ENCODE data around the gene BCL11A.
A peak's percentile ranks its signal among the peaks of the same experiment; 100 is the strongest.

BCL11A gene

DNA sequence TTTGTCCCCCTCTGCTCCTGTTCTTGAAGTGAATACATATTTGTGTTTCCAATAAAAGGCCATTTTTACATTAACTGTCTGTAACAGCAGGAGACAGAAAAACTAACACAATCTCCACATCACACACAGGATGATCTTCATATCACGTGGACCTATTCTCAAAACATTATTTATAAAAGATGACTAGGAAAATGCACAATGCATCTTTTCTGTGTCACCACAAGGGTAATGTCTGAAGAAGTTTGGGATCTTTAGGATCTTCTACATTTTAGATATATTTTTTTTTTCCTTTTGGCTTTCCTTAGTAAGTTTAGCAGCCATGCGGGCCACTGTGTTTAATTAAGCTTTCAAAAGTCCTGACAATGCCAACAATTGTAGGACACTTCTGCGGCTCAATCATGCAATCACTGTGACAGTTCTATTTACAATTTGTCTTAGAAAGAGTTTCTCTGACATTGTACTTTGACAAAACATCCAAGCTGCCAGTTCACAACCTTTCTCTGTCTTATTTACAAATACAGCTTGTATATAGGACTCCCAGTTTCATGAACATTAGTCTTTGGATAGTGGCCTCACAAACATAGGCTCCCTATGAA is 12.3 kb downstream of the BCL11A start:
- no peak for DNase-seq

DNA sequence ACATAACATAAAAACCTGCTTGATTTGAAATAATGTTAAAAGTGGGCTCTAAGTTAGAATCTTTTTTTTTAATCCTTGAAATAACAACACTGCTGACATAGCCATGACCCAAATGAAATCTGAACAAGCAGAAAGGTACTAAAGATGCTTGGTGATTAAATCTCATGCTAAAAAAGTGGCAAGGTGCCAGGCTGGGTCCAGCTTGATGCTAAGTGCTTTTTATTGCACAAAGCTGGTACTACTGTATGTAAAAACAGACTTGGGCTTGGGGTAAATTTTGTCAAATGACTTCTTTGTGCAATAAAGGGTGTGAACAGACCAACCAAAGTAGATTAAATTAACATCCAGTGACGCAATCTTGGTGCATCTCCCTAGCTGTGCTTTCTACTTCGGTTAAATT is 13.4 kb downstream of the BCL11A start:
- DNase-seq: no peak

DNA sequence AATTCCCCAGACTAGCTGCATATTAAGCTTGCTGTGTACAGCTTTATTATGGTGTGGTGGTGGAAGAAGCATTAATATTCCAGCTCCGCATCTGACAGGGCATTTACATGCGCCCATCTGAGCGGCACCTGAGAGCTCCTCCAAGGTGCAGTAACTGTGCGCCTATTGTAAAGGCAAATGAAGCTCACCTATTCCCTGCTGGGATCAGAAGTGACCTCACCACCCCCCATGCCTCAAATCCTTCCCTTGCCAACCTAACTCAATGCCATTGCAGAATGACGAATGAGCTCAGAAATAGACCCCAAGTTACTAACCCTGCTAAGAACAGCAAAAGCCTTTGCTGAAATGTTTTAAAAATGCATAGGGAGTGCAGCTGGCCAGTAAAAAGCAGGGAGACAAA is 14.3 kb downstream of the BCL11A start:
- no peak for DNase-seq

DNA sequence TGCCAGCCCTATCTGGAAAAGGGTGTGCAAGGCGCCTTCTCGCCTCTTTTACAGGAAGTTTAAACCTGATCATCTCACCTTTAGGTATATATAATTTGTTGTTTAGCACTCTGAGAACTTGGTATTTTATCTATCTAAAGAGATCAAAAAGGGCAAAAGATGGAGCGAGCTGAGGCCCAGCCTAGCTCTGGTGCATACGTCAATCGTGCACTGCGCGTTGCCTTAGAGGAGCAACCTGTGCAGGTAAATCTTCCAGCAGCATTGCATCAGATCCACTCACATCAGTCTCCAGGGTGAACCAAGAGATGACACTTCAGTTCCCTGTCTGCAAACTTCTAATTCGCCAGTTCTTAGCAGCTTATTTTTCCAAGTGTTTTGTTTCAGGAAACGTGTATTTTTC is 15.4 kb downstream of the BCL11A start:
- DNase-seq: no peak

DNA sequence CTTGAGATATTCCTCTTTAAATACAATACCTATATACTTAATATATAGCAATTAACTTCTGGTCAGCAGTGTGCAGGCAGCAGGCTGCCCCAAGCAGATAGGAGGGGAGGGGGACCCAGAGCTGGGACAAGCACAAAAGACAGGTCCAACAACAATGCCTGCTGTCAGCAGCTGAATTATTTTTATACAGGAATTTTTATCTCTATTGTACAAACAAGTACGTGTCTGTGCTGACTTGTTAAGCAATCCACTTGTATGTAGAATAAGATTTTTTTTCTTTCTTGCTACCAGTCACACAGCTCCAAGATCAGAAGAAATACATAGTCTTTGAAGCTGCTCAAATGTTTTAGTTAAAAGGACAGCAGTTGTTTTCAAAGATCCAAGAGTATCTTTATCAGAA is 16.7 kb downstream of the BCL11A start:
- DNase-seq: no peak

DNA sequence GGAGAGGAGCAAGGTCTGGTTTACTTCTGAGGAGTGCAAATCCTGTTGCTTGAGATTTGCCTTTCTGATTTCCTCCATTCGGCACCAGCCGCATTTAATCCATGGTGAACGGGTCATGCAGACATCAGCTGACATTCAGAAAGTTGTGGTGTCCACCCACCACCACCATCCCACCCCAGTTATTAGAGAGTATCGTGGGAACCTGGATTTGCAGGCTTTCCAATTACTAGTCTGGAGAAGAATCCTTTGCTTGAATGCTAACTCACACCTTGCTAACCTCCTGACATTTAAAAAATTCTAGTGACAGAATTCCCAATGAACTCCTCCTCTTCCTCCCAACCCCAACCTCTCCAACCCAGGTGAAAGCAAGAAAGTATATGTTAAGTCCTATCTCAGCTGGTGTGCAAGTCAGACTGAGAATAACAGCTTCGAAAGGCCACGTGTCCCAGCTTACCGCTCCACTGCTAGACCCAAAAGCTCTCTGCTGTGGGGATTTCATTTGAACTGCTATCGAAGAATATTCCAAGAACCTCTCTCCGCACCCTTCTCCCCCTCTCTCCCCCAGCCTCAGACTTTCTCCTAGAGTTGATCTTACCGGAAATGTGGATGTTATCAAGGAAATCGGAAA is 17.7 kb downstream of the BCL11A start:
- DNase-seq: no peak

DNA sequence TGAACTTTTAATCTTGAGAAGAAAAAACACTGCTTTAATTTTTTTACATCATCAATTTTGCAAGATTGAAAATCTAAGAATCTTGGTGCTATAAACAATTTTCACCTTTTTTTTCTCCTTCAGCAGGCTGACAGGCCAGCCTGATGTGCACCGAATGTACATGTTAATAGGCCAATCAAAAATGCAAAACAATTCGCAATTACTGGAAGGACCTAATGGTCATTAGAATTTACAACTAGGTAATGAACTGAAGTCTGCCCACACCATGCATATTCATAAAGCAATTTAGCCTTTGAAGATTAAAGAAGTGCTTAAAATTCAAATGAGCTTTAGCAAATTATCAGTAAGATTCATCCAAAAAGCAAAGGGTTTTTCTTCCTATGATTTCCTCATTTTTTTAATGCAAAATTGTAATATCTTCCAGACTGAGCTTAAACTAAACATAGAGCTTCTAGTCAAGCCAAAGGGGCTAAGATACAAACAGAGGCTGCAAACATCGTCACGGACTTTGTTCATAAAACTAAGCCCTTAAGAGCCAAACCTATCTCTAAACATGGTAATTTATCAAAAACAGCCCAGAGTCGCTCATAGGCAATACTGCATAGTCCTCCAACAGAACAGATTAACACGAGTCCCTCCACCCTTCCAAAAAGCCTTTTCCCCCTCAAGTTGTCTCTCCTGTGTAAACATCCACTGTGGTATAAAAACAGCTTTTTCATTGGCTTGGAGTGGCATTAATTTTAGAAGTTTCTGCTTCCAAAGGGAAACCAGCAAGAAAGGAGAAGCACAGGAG is 18.4 kb downstream of the BCL11A start:
- no peak for DNase-seq

DNA sequence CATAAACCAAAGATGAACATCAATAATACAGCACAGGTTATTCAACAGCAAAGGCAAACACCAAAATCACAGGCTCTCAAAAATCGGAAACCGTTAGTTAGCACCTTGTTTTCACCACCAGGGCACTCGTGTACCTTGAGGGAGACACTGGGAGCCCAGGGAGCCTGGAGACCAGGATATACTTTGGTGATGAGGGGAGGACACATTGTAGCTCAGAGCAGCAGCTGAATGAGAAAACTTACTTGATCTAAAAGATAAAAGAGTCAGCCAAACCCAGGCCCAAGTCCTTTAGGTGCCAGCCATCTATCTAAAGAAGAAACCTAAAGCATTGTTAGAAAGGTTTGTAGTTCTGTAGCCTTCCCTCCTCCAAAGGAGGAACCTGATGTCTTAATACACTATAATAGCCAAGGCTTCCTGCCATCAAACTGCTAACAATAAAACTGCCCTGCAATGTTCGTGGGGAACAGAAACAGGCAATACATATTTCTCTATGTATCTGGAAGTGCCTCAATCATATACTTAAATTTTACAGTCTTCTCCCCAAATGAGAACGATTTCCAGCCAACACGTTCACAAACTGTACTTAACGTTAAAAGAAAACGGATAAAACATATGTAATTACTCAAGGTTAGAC is 19.3 kb downstream of the BCL11A start:
- no peak for DNase-seq

DNA sequence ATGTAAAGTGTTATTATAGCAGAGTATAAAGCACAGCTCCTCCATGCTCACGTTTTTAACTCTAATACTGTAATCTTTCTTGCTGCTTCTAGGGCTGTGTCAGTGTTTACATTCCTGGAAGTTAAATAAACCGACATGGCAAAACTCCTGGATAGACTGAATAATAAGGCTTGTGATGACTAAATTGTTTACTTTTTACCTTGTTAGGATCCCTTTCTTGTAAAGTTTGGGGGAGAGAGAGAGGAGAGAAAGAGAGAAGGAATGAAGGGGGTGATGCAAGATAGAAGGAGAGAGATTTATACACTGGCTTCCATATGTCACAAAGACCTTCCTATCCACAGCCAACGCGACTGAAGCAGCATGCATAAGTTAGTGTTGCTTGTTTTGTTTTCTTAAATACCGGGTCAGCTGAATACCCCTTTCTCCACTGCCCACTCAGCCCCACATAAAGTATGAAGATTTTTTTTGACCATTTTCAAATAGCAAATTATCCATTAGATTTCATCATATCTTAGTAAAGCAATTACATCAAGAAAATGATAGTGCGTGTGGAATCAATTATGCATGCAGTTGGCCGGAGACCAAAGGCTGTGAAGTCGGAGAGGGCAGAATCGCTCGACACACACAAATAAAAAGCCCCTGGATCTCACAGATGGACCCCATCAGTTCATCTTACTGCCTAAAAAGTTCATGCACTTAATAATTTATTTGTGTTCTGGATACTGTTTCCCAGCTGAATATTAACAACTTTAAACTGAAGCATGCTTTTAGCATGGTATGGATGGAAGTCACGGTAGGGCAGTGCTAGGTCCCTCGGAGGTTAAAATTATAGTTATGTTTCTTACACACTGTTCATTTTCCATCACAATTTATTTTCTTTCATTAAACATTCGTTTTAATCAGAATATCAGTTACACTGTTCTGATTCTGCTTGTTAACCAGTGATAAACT is 20.1 kb downstream of the BCL11A start:
- DNase-seq: no peak

DNA sequence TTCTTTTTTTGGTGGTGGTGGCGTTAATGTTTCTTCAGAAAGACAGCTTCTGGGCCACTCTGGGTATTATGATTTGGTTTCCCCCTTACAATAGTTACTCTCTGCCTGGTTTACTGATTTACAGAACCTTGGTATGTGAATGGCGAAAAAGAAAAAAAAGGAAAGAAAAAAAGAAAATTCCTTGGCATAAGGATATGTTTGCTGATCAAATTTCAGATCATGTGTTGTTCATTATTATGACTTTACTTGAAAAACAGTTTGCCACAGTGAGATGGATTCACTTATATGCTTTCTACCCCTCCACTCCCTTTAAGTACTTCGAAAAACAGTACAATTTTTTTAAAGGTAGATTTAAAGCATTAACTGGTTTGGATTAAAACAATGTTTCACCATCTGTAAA is 21.0 kb downstream of the BCL11A start:
- no peak for DNase-seq

DNA sequence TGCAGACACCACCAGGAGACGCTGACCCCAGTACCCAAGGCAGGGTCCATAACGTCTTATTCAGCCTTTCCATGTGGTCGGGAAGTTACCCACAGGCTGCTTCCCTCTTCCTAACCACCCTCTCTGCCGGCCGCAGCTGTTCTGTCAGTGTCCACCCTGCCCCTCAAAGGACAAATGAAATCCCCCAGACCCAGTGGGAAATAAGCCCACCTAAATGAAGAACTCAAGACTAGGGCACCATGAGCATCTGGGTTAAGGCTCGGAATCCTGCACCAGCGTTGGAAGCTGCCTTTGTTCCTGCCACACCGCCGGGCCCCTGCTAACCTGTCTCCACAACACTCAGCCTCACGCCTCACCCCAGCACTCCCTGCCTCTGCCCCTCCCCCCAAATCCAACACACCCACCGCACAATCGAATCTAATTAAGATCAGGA is 21.7 kb downstream of the BCL11A start:
- no peak for DNase-seq

DNA sequence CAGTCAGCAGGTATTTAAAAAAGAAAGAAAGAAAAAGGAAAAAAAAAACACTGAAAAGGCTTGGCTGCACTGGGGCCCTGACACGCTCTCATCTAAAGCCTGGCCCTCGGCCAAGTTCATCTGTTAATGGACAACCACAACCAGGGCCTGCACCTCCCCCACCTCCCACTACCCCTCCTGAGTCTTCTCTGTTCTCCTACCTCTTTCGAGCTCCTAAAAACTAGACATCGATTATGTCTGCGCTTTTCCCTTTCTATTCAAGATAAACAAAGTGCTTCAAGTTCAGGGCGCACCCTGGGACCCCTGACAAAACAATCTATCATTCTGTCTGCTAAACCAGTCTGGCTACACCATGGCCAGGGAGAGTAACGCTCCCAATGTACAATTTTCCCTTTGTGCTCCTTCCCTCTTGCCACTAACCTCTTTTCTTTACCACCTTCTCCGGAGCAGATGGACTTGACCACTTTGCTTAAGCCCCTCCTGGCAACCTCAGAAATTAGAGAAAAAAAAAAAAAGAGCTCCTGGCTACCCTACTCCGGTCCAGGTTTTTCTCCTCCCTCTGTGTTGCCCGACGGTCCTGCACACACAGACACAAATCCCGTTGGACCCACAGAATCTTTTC is 22.7 kb downstream of the BCL11A start:
- DNase-seq: peak; percentile 68

DNA sequence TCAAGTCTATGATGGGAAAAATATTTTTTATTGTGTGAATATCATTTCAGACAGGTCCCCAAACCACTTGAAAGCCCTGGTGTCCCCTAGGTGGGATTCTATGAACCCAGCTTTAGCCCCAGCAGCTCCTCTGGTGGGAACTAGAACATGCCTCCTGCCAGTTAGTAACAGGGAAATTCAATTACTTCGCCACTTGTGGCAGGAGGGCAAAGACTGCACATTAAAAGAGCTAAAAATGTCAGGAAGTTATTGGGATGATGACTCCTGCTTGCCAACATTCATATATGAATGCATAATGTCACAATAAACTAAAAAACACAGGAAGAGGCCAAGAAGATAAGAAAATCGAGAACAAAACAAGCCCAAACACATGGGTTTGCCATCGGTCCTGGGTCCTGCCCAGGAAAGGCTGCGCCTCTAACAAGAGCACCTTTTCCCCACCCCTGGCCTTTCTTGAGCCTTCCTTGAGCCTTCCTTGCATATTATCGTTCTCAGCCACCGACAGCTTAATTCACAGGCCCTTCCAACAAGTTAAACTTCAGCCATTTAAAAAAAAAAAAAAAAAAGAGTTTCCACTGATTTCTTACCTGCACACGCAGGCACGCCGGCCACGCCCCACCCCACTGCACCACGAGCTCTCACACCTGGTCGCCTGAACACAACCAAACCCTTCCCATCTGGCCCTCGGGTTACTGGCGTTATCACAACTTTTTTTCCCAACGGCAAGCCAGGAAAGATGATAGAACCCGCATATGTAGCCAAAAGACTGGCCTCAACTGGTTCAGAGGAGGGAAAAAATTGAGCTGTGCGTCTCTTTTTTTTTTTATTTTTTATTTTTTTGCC is 23.4 kb downstream of the BCL11A start:
- DNase-seq: no peak

DNA sequence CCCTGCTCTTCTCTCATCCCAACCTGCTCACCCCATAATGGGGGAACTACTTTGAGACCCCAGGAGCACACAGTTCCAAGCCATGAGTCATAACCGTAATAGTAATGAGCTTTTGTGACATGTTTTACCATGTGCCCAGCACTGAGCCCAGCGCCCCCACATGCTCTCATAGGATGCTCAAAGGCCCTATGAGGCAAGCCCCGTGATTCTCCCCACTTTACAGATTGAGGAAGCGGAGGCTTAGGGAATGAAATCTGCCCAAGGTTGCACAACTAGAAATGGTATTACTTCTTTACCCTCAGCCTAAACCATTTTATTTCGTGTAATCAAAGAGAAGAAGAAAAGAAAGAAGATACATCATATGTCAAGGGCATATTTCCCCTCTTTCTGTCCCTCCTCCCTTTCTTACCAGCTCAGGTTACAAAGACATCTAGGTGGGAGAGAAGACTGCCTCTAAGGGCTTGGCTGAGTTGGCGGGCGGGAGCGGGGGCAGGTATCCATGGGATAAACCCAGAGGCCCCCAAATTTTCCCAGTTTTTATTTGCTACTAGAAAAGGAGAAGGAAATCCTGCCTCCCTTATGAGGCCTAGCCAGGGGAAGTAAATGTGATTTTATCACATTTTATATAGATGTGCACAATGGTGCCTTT is 24.2 kb downstream of the BCL11A start:
- DNase-seq: no peak

DNA sequence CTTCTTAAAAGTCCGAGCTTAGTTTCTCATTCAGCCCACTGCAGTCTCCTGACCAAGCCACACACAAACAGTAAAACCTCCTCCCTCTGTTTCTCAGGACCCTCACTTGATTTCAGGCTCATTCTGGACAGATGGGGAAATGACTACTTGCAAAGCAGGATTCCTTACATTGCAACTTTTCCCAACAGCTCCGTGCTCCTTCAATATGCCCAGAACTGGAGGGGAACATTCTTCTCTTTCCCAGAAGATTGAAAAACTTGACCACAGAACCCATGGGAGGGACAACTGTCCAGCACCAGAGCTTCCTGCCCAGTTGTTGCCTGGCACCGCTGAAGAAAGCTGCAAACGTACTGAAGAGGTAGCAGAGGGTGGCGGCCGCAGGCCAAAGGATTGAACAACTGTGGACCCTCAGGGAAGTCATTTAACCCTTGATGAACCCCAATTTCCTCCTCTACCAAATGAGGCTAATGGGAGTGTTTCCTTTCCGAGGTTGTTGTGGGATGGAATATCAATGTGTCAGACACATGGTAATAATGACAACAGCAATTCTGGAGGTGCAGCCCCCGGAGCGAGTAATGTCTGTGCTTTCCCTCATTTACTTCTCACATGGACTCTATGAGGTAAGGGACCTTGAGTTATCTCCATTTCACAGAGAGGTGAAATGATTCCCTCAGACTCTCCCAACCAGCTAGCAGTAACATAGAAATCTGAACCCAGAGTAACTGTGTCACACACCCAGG is 25.0 kb downstream of the BCL11A start:
- no peak for DNase-seq

DNA sequence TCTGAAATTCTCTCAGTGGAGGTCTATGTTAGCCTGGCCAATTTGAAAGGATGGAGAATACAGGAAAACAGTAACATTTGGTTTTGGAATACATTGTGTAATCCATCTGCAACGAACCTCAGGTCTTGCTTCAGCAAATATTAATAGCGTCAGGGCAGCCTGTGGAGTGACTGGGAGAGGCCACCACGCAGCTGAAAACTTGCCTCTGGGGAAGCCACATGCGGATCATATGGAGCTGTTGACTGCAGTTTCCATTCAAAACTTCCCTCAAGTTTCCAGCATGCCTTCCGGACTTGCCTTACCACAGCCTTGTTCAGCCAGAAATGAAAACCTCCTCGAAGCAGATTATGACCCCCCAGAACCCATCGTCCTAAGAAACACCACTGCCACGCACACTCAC is 25.7 kb downstream of the BCL11A start:
- DNase-seq: no peak

DNA sequence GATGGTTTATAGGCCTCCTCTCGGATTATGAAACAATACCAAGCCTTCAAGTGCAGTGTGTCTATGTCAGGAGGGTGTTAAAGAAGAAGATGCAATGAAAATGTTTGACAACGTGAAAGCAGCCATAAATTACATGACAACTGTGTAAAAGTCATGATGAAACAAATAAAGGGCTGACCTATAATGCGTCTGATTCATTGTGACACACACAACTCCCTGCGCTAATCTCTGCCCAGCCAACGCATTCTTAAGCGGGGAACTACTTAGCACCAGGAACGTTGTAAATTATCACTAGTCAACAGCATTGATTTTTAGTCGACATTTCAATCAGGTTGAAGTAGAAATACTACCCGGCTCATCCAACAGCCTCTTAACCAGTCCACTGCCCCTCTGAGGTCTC is 26.8 kb downstream of the BCL11A start:
- DNase-seq: no peak

DNA sequence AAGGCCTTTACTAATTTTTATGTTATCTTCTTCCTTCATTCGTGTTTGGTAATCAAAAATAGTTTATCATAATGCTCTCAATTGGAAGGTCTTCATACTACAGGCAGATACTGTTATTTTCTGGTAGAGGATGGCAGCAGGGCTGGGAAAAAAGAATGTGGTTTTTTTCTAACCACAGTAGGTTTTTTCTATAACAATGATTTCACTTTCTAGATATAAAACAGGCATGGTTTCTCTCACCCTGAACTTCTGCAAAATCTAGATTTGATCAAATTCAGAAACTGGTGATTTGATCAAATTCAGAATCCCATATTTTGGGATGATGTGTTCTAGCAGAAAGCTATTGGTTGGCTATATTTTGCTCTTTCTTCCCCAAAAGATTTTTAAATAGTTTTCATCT is 27.6 kb downstream of the BCL11A start:
- no peak for DNase-seq

DNA sequence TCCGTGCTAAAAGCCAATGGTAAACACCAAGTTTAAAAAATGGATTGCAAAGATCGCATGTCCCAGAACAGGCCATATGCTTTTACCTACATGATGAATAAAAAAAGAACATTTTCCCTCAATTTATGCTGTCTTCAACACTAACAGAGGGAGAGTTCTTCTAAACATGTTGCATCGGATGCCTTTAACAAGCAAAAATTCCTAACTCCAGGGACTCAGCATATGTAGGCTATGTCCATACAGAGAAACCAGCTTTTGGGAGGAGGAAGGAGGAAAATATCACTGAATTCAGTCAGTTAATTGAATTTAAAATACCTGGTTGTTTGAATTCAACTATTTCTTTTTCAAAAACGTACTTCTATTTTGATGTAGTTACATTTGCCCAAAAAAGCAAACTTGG is 28.6 kb downstream of the BCL11A start:
- DNase-seq: no peak

DNA sequence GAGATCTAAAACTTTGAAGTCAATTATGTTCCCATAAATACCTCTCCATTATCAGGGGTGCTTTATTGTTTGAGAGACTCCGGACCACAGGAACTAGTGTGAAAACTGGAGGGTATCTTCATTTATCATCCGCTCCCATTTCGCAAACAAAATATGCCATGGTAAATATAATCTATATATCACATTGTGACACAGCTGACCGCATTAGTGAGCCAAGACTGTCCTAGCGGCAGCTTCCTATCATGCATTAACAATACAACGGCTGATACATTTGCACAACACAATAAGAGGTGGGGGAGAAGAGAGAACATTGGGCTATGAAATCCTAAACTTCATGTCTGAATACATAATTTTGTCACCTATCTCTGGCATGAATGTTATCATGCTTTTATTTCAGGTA is 29.5 kb downstream of the BCL11A start:
- no peak for DNase-seq

Data from NCI-H2029 treated with DMSO at 0.1 percent for 48 hours (cell line).